Measurements from ENCODE around the gene SNX21.
A peak's percentile ranks its signal among the peaks of the same experiment; 100 is the strongest.
"Not testable (repeated sequence)": the region's sequence is repeated elsewhere in the genome, so short reads cannot be mapped to it uniquely, and the experiment has no call there.

SNX21 gene

GRCh38 chr20:45833030-45833882 is at the start of gene SNX21:
Gene SNX21, plus strand, starts transcription at chr20:45833799. Its CDS starts 121 bp downstream, at chr20:45833920.
- DNase-seq (ENCODE audit: low read depth in 1 of 2, low spot score in 1 of 2) = no peak

- DNase-seq (ENCODE audit: low read depth in 1 of 2, low spot score in 1 of 2) = no peak
Observed at GRCh38 chr20:45788351-45788750, 45.2 kb upstream of the SNX21 start.

- DNase-seq (ENCODE audit: low read depth in 1 of 2, low spot score in 1 of 2) = no peak
Observed at GRCh38 chr20:45792317-45793118, 41.1 kb upstream of the SNX21 start.

- DNase-seq (ENCODE audit: low read depth in 1 of 2, low spot score in 1 of 2) = no peak
Observed at GRCh38 chr20:45796337-45797065, 37.1 kb upstream of the SNX21 start.

- not testable (repeated sequence) for DNase-seq (ENCODE audit: low read depth in 1 of 2, low spot score in 1 of 2)
Observed at GRCh38 chr20:45797510-45797909, 36.1 kb upstream of the SNX21 start.

- DNase-seq (ENCODE audit: low read depth in 1 of 2, low spot score in 1 of 2) = not testable (repeated sequence)
Observed at GRCh38 chr20:45797955-45798354, 35.6 kb upstream of the SNX21 start.

GRCh38 chr20:45798935-45799642 is 34.5 kb upstream of the SNX21 start:
- DNase-seq (ENCODE audit: low read depth in 1 of 2, low spot score in 1 of 2) = peak; percentile 10 to 45

GRCh38 chr20:45801851-45802250 is 31.7 kb upstream of the SNX21 start:
- no peak for DNase-seq (ENCODE audit: low read depth in 1 of 2, low spot score in 1 of 2)

- DNase-seq (ENCODE audit: low read depth in 1 of 2, low spot score in 1 of 2) = no peak
Observed at GRCh38 chr20:45810191-45810970, 23.2 kb upstream of the SNX21 start.

- peak; percentile 76 to 94 for DNase-seq (ENCODE audit: low read depth in 1 of 2, low spot score in 1 of 2)
Observed at GRCh38 chr20:45812157-45813005, 21.2 kb upstream of the SNX21 start, which contains the start of gene UBE2C. Gene UBE2C, plus strand, starts transcription at chr20:45812644. Its CDS starts 52 bp downstream, at chr20:45812696.

GRCh38 chr20:45813006-45813340 is 20.6 kb upstream of the SNX21 start:
- no peak for DNase-seq (ENCODE audit: low read depth in 1 of 2, low spot score in 1 of 2)

- DNase-seq (ENCODE audit: low read depth in 1 of 2, low spot score in 1 of 2) = no peak
Observed at GRCh38 chr20:45813489-45813888, 20.1 kb upstream of the SNX21 start.

GRCh38 chr20:45814314-45814713 is 19.3 kb upstream of the SNX21 start:
- no peak for DNase-seq (ENCODE audit: low read depth in 1 of 2, low spot score in 1 of 2)

- DNase-seq (ENCODE audit: low read depth in 1 of 2, low spot score in 1 of 2) = no peak
Observed at GRCh38 chr20:45816951-45817350, 16.6 kb upstream of the SNX21 start.

- DNase-seq (ENCODE audit: low read depth in 1 of 2, low spot score in 1 of 2) = no peak
Observed at GRCh38 chr20:45817376-45818194, 16.0 kb upstream of the SNX21 start.

GRCh38 chr20:45818239-45818638 is 15.4 kb upstream of the SNX21 start:
- no peak for DNase-seq (ENCODE audit: low read depth in 1 of 2, low spot score in 1 of 2)

GRCh38 chr20:45819466-45819865 is 14.1 kb upstream of the SNX21 start:
- DNase-seq (ENCODE audit: low read depth in 1 of 2, low spot score in 1 of 2) = no peak

GRCh38 chr20:45821947-45822346 is 11.7 kb upstream of the SNX21 start:
- no peak for DNase-seq (ENCODE audit: low read depth in 1 of 2, low spot score in 1 of 2)
